ENCODE data around the gene PCDHGB1. TPM values are rescaled to one million over a fixed set of nuclear protein-coding genes. Genes with fewer than 3 reads are reported as not detected.
"Not testable (repeated sequence)": the region's sequence is repeated elsewhere in the genome, so short reads cannot be mapped to it uniquely, and the experiment has no call there.

Gene PCDHGB1
- total RNA-seq, result 1 to 10 TPM; 3.0 to 3.2 TPM
- long read RNA-seq, result 0 reads

GRCh38 chr5:141349917-141350619, at the start of gene PCDHGB1:
Gene PCDHGB1, plus strand, starts transcription at chr5:141350099. Its CDS starts 162 bp downstream, at chr5:141350261.
- peak; percentile 38 for DNase-seq
- ATAC-seq, result peak; percentile 57 to 66
- intact Hi-C loops (cut with DNase I), result loop anchor here in 1 of 2 donors (10.0 kb wide), 2 partner anchors 55 to 145 kb away; partner anchors contain the start of genes PCDHB12, PCDHGA9 and PCDHGB6

- ATAC-seq (no peak), DNase-seq (no peak)
- intact Hi-C loops (cut with DNase I), result no loop called here
These were observed 46.1 kb upstream of the PCDHGB1 start, which contains the start of gene SLC25A2 for GRCh38 chr5:141303756-141304155. Gene SLC25A2, minus strand, starts transcription at chr5:141304049. Its CDS starts 184 bp downstream, at chr5:141303865.

GRCh38 chr5:141306630-141307029, 43.3 kb upstream of the PCDHGB1 start:
- DNase-seq (no peak), ATAC-seq (no peak)
- intact Hi-C loops (cut with DNase I), result no loop called here

- intact Hi-C loops (cut with DNase I), result no loop called here
These were observed 36.2 kb upstream of the PCDHGB1 start for GRCh38 chr5:141313711-141314110.

GRCh38 chr5:141316963-141317362, 32.9 kb upstream of the PCDHGB1 start:
- DNase-seq; ATAC-seq; intact Hi-C loops (cut with DNase I): not testable (repeated sequence)

More at GRCh38 chr5:141313711-141314110, 36.2 kb upstream of the PCDHGB1 start:
- DNase-seq (no peak), ATAC-seq (no peak)

- no peak for DNase-seq
- intact Hi-C loops (cut with DNase I), result no loop called here
- ATAC-seq, result no peak
These were observed 30.7 kb upstream of the PCDHGB1 start for GRCh38 chr5:141319202-141319601.

- intact Hi-C loops (cut with DNase I), result loop anchor here in 1 of 2 donors (5.0 kb wide), 1 partner anchor 243 kb away; no protein-coding TSS in a partner anchor
- ATAC-seq, result no peak
- DNase-seq, result no peak
These were observed 30.2 kb upstream of the PCDHGB1 start for GRCh38 chr5:141319699-141320098.

- DNase-seq, result peak; percentile 92
- intact Hi-C loops (cut with DNase I), result loop anchor here in 1 of 2 donors (5.0 kb wide), 1 partner anchor 242 kb away; no protein-coding TSS in a partner anchor
- ATAC-seq, result peak; percentile 100
These were observed 29.4 kb upstream of the PCDHGB1 start, which contains the start of gene TAF7 for GRCh38 chr5:141320225-141321169. Gene TAF7, minus strand, starts transcription at chr5:141320784. Its CDS starts 740 bp downstream, at chr5:141320044.

- no peak for DNase-seq
- no peak for ATAC-seq
- intact Hi-C loops (cut with DNase I), result loop anchor here in 1 of 2 donors (5.0 kb wide), 1 partner anchor 240 kb away; no protein-coding TSS in a partner anchor
These were observed 27.6 kb upstream of the PCDHGB1 start for GRCh38 chr5:141322261-141322660.

GRCh38 chr5:141326088-141326854, 23.6 kb upstream of the PCDHGB1 start:
- peak; percentile 55 for DNase-seq
- peak; percentile 90 to 93 for ATAC-seq
- intact Hi-C loops (cut with DNase I), result no loop called here

GRCh38 chr5:141328231-141328630, 21.7 kb upstream of the PCDHGB1 start:
- ATAC-seq (no peak), DNase-seq (no peak)
- intact Hi-C loops (cut with DNase I), result no loop called here

- intact Hi-C loops (cut with DNase I), result loop anchor here in 1 of 2 donors (10.0 kb wide), 1 partner anchor 234 kb away; no protein-coding TSS in a partner anchor
- no peak for DNase-seq
- peak in 1 of 2 donors; percentile 66 for ATAC-seq
These were observed 19.4 kb upstream of the PCDHGB1 start, which contains the start of gene PCDHGA1 for GRCh38 chr5:141330299-141331080. Gene PCDHGA1, plus strand, starts transcription at chr5:141330514.

- not testable (repeated sequence) for DNase-seq, ATAC-seq
- intact Hi-C loops (cut with DNase I), result loop anchor here in 1 of 2 donors (10.0 kb wide), 1 partner anchor 232 kb away; no protein-coding TSS in a partner anchor
These were observed 17.3 kb upstream of the PCDHGB1 start for GRCh38 chr5:141332571-141332970.

GRCh38 chr5:141338538-141339306, 11.2 kb upstream of the PCDHGB1 start, which contains the start of gene PCDHGA2:
Gene PCDHGA2, plus strand, starts transcription at chr5:141338760.
- DNase-seq (peak; percentile 31), ATAC-seq (peak; percentile 74 to 78)
- intact Hi-C loops (cut with DNase I), result loop anchor here (5.0 to 10.0 kb wide), 2 partner anchors 224 to 226 kb away; no protein-coding TSS in a partner anchor

- intact Hi-C loops (cut with DNase I); DNase-seq; ATAC-seq: not testable (repeated sequence)
These were observed 9.0 kb upstream of the PCDHGB1 start for GRCh38 chr5:141340781-141341354.

- ATAC-seq, result no peak
- no peak for DNase-seq
- intact Hi-C loops (cut with DNase I), result no loop called here
These were observed 7.1 kb upstream of the PCDHGB1 start for GRCh38 chr5:141342773-141343172.
